Trophoblast cell (in vitro differentiated cells and primary cell): ENCODE data around the gene TSHZ2.
"Not testable (repeated sequence)": the region's sequence is repeated elsewhere in the genome, so short reads cannot be mapped to it uniquely, and the experiment has no call there.

ENCODE experiments used
- DNase-seq, 2 donors: peaks; one replicate each; pipeline ENCODE4 v3.0.0-alpha.2; 2016
- H2AFZ ChIP-seq: 2 replicates; pipeline ENCODE4 v1.6.1; 2013; ENCODE audit warnings: low read length, moderate library complexity, mild to moderate bottlenecking; ENCODE audit not compliant: insufficient read depth, poor library complexity
- H2AK5ac ChIP-seq: 2 replicates; pipeline ENCODE4 v1.6.1; 2013; ENCODE audit warnings: mild to moderate bottlenecking, low read length
- H2BK120ac ChIP-seq: 2 replicates; pipeline ENCODE4 v1.6.1; 2013; ENCODE audit warnings: low read length, mild to moderate bottlenecking, moderate library complexity; ENCODE audit not compliant: insufficient read depth, poor library complexity
- H2BK12ac ChIP-seq: 2 replicates; pipeline ENCODE4 v1.6.1; 2013; ENCODE audit warnings: mild to moderate bottlenecking, low read length, moderate library complexity
- H2BK5ac ChIP-seq: 2 replicates; pipeline ENCODE4 v1.6.1; 2013; ENCODE audit warnings: low read length, low read depth, moderate library complexity, mild to moderate bottlenecking; ENCODE audit not compliant: poor library complexity
- H3K14ac ChIP-seq: 2 replicates; pipeline ENCODE4 v1.6.1; 2013; ENCODE audit warnings: mild to moderate bottlenecking, low read length
- H3K18ac ChIP-seq: 2 replicates; pipeline ENCODE4 v1.6.1; 2013; ENCODE audit warnings: mild to moderate bottlenecking, low read length
- H3K23ac ChIP-seq: 2 replicates; pipeline ENCODE4 v1.6.1; 2013; ENCODE audit warnings: low read length
- H3K27ac ChIP-seq: 2 replicates; pipeline ENCODE4 v1.5.1; 2013; ENCODE audit warnings: low read depth, mild to moderate bottlenecking, inconsistent platforms, low read length, moderate library complexity
- H3K27me3 ChIP-seq: 2 replicates; pipeline ENCODE4 v1.6.1; 2013; ENCODE audit warnings: inconsistent platforms, mild to moderate bottlenecking, low read length, moderate library complexity; ENCODE audit not compliant: insufficient read depth
- H3K36me3 ChIP-seq, 2 experiments: 1 replicate in 1 of 2; 2 replicates in 1 of 2; pipeline ENCODE4 v1.6.1; 2013; ENCODE audit warnings: low read length in 2 of 2, mild to moderate bottlenecking in 2 of 2, moderate library complexity in 1 of 2; ENCODE audit not compliant: insufficient read depth in 2 of 2, control insufficient read depth in 1 of 2
- H3K4ac ChIP-seq: 2 replicates; pipeline ENCODE4 v1.6.1; 2013; ENCODE audit warnings: low read depth, mild to moderate bottlenecking, low read length, moderate library complexity
- H3K4me1 ChIP-seq, 2 experiments: 1 replicate in 1 of 2; 2 replicates in 1 of 2; pipeline ENCODE4 v1.6.1; 2013; ENCODE audit warnings: low read length in 2 of 2, mild to moderate bottlenecking in 2 of 2, moderate library complexity in 1 of 2; ENCODE audit not compliant: insufficient read depth in 2 of 2, control insufficient read depth in 1 of 2
- H3K4me2 ChIP-seq: 2 replicates; pipeline ENCODE4 v1.6.1; 2013; ENCODE audit warnings: inconsistent platforms, mild to moderate bottlenecking, low read length, moderate library complexity
- H3K4me3 ChIP-seq: 2 replicates; pipeline ENCODE4 v1.5.1; 2013; ENCODE audit warnings: mild to moderate bottlenecking, low read depth, low read length, inconsistent platforms
- H3K79me1 ChIP-seq: one replicate; pipeline ENCODE4 v1.6.1; 2013; ENCODE audit warnings: low read length
- H3K79me2 ChIP-seq: 2 replicates; pipeline ENCODE4 v1.6.1; 2013; ENCODE audit warnings: low read length, mild to moderate bottlenecking; ENCODE audit not compliant: control insufficient read depth, insufficient read depth, poor library complexity
- H3K9ac ChIP-seq: 2 replicates; pipeline ENCODE4 v1.6.1; 2013; ENCODE audit warnings: mild to moderate bottlenecking, low read length
- H3K9me3 ChIP-seq: 2 replicates; pipeline ENCODE4 v1.6.1; 2013; ENCODE audit warnings: low read depth, mild to moderate bottlenecking, control low read depth, inconsistent platforms, low read length; ENCODE audit not compliant: insufficient read depth
- H4K12ac ChIP-seq: 2 replicates; pipeline ENCODE4 v1.6.1; 2013; ENCODE audit warnings: low read depth, mild to moderate bottlenecking, low read length, moderate library complexity
- H4K8ac ChIP-seq: 2 replicates; pipeline ENCODE4 v1.6.1; 2013; ENCODE audit warnings: low read depth, mild to moderate bottlenecking, low read length, moderate library complexity
- H4K91ac ChIP-seq: one replicate; pipeline ENCODE4 v1.6.1; 2013; ENCODE audit warnings: low read depth, mild to moderate bottlenecking, low read length, moderate library complexity
- WGBS: extraction: QIAGEN DNeasy Blood & Tissue Kit; methylation state at CpG from one replicate; pipeline ENCODE4 v1.1.7; 2013; ENCODE audit warnings: missing lambda C conversion rate; ENCODE audit not compliant: insufficient read length, insufficient coverage; ENCODE audit errors: extremely low coverage; 5-methylcytosine and 5-hydroxymethylcytosine counted together

Gene TSHZ2

DNA sequence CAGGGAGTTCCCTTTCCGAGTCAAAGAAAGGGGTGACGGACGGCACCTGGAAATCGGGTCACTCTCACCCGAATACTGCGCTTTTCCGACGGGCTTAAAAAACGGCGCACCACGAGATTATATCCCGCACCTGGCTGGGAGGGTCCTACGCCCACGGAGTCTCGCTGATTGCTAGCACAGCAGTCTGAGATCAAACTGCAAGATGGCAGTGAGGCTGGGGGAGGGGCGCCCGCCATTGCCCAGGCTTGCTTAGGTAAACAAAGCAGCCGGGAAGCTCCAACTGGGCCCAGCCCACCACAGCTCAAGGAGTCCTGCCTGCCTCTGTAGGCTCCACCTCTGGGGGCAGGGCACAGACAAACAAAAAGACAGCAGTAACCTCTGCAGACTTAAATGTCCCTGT, 500.7 kb downstream of the TSHZ2 start:
- H4K12ac ChIP-seq, H3K4ac ChIP-seq, H3K18ac ChIP-seq, H2AK5ac ChIP-seq, H3K23ac ChIP-seq, H3K79me1 ChIP-seq, H3K4me3 ChIP-seq, H2AFZ ChIP-seq, H3K4me1 ChIP-seq, H3K4me2 ChIP-seq, H3K27ac ChIP-seq, H4K91ac ChIP-seq, H3K9ac ChIP-seq, H2BK12ac ChIP-seq, H3K79me2 ChIP-seq, H2BK5ac ChIP-seq, DNase-seq, H3K27me3 ChIP-seq, H2BK120ac ChIP-seq, H3K36me3 ChIP-seq, H4K8ac ChIP-seq, H3K14ac ChIP-seq, H3K9me3 ChIP-seq: not testable (repeated sequence)
- no CpG with 5 or more reads among the region's 18 CpGs for WGBS

DNA sequence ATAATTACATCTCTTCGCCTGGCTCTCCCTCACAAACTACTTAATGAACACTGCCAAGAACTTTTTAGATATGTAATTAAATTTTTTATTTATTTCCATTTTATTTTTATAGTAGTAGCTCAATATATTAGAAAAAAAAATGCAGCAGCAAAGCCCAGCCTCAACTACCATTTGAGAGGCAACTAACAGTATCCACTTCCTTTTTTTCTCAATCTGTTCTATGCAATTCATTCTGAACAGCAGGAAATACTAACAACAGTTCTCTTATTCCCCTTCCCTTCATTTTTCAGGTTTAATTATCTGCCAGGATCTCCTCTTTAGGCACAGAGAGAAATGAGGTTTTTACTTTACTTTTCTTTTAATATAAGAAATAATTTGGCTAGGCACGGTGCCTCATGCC, 508.8 kb downstream of the TSHZ2 start:
- Histone ChIP-seq H3K79me1 (no peaks in the 10 kb centered on the region), H3K4ac (no peak overlapping the region), H3K36me3 (no peaks in the 10 kb centered on the region), H4K91ac (no peak overlapping the region), H2BK120ac (no peak overlapping the region), H3K9ac (no peak overlapping the region), H3K18ac (no peak overlapping the region), H4K12ac (no peak overlapping the region), H3K4me3 (no peak overlapping the region), H3K27me3 (no peaks in the 10 kb centered on the region), H3K4me2 (no peak overlapping the region), H4K8ac (no peak overlapping the region), H2AFZ (no peak overlapping the region), H2AK5ac (no peak overlapping the region), H2BK12ac (no peak overlapping the region), H3K23ac (no peak overlapping the region), H3K9me3 (no peaks in the 10 kb centered on the region), H2BK5ac (no peak overlapping the region), H3K14ac (no peak overlapping the region), H3K4me1 (no peaks in the 10 kb centered on the region), H3K27ac (no peak overlapping the region), H3K79me2 (no peaks in the 10 kb centered on the region)
- DNase-seq, result no peak
- WGBS, result no CpG with 5 or more reads among the region's 2 CpGs

DNA sequence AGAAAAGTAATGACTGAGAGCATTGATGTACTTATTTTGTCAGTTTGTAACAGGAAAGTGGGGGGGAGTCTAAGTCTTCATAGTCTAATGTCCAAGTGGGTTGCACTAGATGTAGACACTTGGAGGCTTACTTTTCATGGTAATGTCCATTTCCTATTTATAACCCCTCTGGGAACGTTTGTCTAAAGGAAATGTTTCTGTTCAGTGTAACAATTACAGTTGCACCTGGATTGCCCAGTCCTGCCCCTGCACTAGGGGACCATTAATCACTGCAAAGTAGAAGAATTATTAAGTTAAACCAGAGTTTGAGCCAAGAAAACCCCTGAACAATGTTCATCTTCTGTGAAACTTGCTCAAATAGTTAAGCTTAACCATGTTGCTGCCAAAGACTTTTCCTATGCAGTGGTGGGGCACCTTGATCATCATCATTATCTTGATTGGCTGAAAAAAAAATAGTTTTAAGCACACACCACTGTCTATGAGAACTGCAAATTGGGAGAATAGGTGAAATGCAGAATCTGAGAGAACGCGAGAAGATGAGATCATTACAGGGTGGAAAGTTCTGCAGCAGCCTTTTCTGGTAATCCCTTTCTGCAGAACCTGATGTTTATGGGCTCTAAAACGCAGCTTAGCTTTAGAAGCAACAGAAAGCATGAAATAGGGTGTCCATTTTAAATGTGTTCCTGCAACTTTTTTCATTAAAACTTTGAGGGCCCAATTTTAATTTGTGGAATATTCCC, 515.5 kb downstream of the TSHZ2 start:
- Histone ChIP-seq H3K23ac (no peak overlapping the region), H2AK5ac (no peak overlapping the region), H3K14ac (no peak overlapping the region), H3K18ac (no peak overlapping the region), H4K91ac (no peak overlapping the region), H2BK12ac (no peak overlapping the region), H2BK5ac (no peak overlapping the region), H3K9me3 (no peaks in the 10 kb centered on the region), H3K4me2 (no peak overlapping the region), H2BK120ac (no peak overlapping the region), H3K4me3 (no peak overlapping the region), H3K79me1 (no peaks in the 10 kb centered on the region), H3K36me3 (no peaks in the 10 kb centered on the region), H3K9ac (no peak overlapping the region), H3K27ac (no peak overlapping the region), H2AFZ (no peak overlapping the region), H4K8ac (no peak overlapping the region), H4K12ac (no peak overlapping the region), H3K27me3 (no peaks in the 10 kb centered on the region), H3K79me2 (no peaks in the 10 kb centered on the region), H3K4me1 (no peaks in the 10 kb centered on the region), H3K4ac (no peak overlapping the region)
- WGBS, result no CpG with 5 or more reads among the region's 4 CpGs
- DNase-seq, result no peak

DNA sequence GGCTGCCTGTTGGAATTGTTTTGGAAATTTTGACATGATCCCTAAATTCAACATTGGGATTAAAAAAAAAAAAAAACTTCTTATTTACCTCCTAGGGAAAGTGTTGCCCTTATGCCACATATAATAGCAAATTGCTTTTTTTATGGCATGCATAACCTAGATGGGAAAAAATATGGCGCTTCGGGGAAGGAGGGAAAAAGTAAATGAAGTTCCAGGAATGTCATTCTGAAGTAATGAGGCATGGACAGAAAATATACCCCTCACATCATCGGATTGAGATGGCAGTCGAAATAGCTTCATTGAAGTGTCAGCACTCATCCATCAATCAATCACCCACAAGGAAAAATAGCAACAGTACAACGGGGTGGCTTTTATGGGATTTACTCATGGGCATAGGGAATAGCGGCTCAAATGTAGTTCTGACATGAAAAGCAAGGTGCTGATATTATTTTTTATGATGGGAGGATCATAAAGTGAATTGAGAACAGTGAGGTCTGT, 516.7 kb downstream of the TSHZ2 start:
- no peak overlapping the region for H4K12ac ChIP-seq
- no peak overlapping the region for H2BK12ac ChIP-seq
- no peak overlapping the region for H3K9ac ChIP-seq
- H3K23ac ChIP-seq, result no peak overlapping the region
- no peaks in the 10 kb centered on the region for H3K9me3 ChIP-seq
- no peak overlapping the region for H3K14ac ChIP-seq
- no peak overlapping the region for H3K4ac ChIP-seq
- no peak overlapping the region for H2BK120ac ChIP-seq
- no peaks in the 10 kb centered on the region for H3K79me2 ChIP-seq
- H3K27ac ChIP-seq, result no peak overlapping the region
- no peak overlapping the region for H3K18ac ChIP-seq
- no peak overlapping the region for H2BK5ac ChIP-seq
- no peak overlapping the region for H2AFZ ChIP-seq
- no peak overlapping the region for H4K91ac ChIP-seq
- WGBS, result no CpG with 5 or more reads among the region's 6 CpGs
- H3K79me1 ChIP-seq, result no peaks in the 10 kb centered on the region
- no peak for DNase-seq
- H3K4me2 ChIP-seq, result no peak overlapping the region
- no peaks in the 10 kb centered on the region for H3K36me3 ChIP-seq
- H3K27me3 ChIP-seq, result no peaks in the 10 kb centered on the region
- no peak overlapping the region for H3K4me3 ChIP-seq
- no peak overlapping the region for H2AK5ac ChIP-seq
- no peak overlapping the region for H4K8ac ChIP-seq
- H3K4me1 ChIP-seq, result no peaks in the 10 kb centered on the region
